ENCODE measurements around the gene EBNA1BP2.
"Not testable (repeated sequence)": the region's sequence is repeated elsewhere in the genome, so short reads cannot be mapped to it uniquely, and the experiment has no call there.

The EBNA1BP2 gene

DNA sequence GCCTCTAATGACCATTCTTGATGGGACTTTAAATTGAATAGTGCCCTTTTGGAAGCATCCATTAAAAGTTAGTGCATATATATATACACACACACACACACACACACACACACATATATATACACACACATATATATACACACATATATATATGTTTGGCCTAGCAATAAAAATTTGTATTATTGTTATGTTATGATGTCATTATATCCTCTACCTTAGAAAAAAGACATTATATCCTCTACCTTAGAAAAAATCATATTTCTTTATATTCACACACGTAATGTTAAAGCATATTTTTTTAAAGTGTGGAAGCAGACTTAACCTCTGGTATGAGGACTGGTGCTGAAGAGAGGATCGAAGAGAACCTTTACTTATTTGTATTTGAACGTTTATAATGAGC lies 43.3 kb downstream of the EBNA1BP2 start:
- Histone ChIP-seq H3K36me3 (ENCODE audit: control insufficient read depth in 5 of 5, insufficient read depth in 5 of 5, low read length in 5 of 5) (no peaks in the 10 kb centered on the region), H3K9ac (ENCODE audit: low read length in 5 of 5) (no peak overlapping the region), H3K4me1 (ENCODE audit: control insufficient read depth in 5 of 5, insufficient read depth in 5 of 5, low read length in 5 of 5) (peaks cover 0 to 7% (median 5%) of the 10 kb centered on the region in 5 donors), H3K27ac (ENCODE audit: low read depth, low read length) (no peak overlapping the region), H3K9me3 (ENCODE audit: control insufficient read depth in 5 of 5, low read length in 5 of 5) (no peaks in the 10 kb centered on the region), H3K27me3 (ENCODE audit: control insufficient read depth in 5 of 5, insufficient read depth in 4 of 5, low read length in 5 of 5) (peaks cover 0 to 6% (median 0%) of the 10 kb centered on the region in 5 donors), H3K4me3 (ENCODE audit: low read depth in 1 of 5, low read length in 5 of 5) (no peak overlapping the region)

DNA sequence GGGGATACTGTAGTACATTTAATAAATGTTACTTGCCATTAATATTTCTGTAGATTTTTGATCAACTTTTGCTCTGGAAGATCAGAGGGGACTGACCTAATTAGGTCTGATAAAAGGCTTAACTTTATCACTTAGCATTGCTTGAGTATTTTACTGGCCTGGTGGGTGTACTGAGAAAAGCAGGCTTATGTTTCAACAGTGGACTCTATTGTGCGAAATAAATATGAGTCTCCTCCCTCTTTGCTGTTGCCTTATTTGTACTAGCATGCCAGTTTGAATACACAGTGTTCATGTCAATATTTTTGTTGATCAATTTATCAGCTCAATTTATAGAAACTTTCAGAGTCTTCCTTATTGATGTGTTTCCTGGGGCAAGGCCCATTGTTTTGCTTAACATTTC lies 49.1 kb downstream of the EBNA1BP2 start:
- Histone ChIP-seq H3K27me3 (ENCODE audit: control insufficient read depth in 5 of 5, insufficient read depth in 4 of 5, low read length in 5 of 5) (peaks cover 0 to 2% (median 0%) of the 10 kb centered on the region in 5 donors), H3K27ac (ENCODE audit: low read depth, low read length) (no peak overlapping the region), H3K36me3 (ENCODE audit: control insufficient read depth in 5 of 5, insufficient read depth in 5 of 5, low read length in 5 of 5) (no peaks in the 10 kb centered on the region), H3K4me3 (ENCODE audit: low read depth in 1 of 5, low read length in 5 of 5) (no peak overlapping the region), H3K9ac (ENCODE audit: low read length in 5 of 5) (no peak overlapping the region), H3K9me3 (ENCODE audit: control insufficient read depth in 5 of 5, low read length in 5 of 5) (no peaks in the 10 kb centered on the region), H3K4me1 (ENCODE audit: control insufficient read depth in 5 of 5, insufficient read depth in 5 of 5, low read length in 5 of 5) (no peaks in the 10 kb centered on the region)

DNA sequence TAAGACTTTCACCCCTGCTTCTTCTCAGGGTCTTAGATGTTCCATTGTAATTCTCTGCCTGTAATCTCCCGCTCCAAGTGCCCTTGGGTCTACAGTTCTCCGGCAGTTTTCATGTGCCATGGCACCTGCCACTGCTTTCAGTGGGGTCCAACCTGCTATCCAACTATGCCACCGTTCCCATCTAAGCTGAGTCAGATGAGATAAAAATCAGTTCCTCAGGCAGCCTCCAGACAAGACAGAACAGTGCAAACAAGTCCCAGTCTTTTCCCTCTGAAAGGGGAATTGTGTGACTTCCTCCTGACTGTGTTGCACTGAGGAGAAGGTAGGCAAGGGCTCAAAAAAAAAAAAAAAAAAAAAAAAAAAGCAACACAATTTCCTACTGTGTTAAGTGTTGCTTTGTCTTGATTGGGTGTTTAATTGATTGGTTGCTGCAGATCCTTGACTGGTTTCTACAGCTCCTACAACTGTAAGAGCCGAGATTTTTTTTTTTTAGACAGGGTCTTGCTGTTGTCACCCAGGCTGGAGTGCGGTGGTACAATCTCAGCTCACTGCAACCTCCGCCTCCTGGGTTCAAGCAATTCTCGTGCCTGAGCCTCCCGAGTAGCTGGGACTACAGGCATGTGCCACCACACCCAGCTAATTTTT lies 50.7 kb downstream of the EBNA1BP2 start:
- Histone ChIP-seq H3K4me3 (ENCODE audit: low read depth in 1 of 5, low read length in 5 of 5) (no peak overlapping the region), H3K9me3 (ENCODE audit: control insufficient read depth in 5 of 5, low read length in 5 of 5) (no peaks in the 10 kb centered on the region), H3K27me3 (ENCODE audit: control insufficient read depth in 5 of 5, insufficient read depth in 4 of 5, low read length in 5 of 5) (peaks cover 0 to 2% (median 0%) of the 10 kb centered on the region in 5 donors), H3K4me1 (ENCODE audit: control insufficient read depth in 5 of 5, insufficient read depth in 5 of 5, low read length in 5 of 5) (no peaks in the 10 kb centered on the region), H3K36me3 (ENCODE audit: control insufficient read depth in 5 of 5, insufficient read depth in 5 of 5, low read length in 5 of 5) (no peaks in the 10 kb centered on the region), H3K27ac (ENCODE audit: low read depth, low read length) (no peak overlapping the region), H3K9ac (ENCODE audit: low read length in 5 of 5) (no peak overlapping the region)

DNA sequence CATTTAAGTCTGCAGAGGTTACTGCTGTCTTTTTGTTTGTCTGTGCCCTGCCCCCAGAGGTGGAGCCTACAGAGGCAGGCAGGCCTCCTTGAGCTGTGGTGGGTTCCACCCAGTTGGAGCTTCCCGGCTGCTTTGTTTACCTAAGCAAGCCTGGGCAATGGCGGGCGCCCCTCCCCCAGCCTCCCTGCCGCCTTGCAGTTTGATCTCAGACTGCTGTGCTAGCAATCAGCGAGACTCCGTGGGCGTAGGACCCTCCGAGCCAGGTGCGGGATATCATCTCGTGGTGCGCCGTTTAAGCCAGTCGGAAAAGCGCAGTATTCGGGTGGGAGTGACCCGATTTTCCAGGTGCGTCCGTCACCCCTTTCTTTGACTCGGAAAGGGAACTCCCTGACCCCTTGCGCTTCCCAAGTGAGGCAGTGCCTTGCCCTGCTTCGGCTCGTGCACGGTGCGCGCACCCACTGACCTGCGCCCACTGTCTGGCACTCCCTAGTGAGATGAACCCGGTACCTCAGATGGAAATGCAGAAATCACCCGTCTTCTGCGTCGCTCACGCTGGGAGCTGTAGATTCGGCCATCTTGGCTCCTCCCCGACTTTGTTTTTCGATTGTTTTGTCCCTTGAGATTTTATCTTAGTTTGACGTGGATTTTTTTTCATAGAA lies 52.0 kb downstream of the EBNA1BP2 start:
- H3K27me3 ChIP-seq (ENCODE audit: control insufficient read depth in 5 of 5, insufficient read depth in 4 of 5, low read length in 5 of 5); H3K27ac ChIP-seq (ENCODE audit: low read depth, low read length); H3K9me3 ChIP-seq (ENCODE audit: control insufficient read depth in 5 of 5, low read length in 5 of 5); H3K4me1 ChIP-seq (ENCODE audit: control insufficient read depth in 5 of 5, insufficient read depth in 5 of 5, low read length in 5 of 5); H3K9ac ChIP-seq (ENCODE audit: low read length in 5 of 5); H3K36me3 ChIP-seq (ENCODE audit: control insufficient read depth in 5 of 5, insufficient read depth in 5 of 5, low read length in 5 of 5); H3K4me3 ChIP-seq (ENCODE audit: low read depth in 1 of 5, low read length in 5 of 5): not testable (repeated sequence)
